Peyer's patch (tissue), 4 donors: ENCODE results near the gene PLAU.
A peak's percentile ranks its signal among the peaks of the same experiment; 100 is the strongest.

Source experiments
- POLR2A ChIP-seq, 2 donors: fragments of 450-650 bp; IDR thresholded peaks; one replicate each; pipeline ENCODE4 v1.5.1; 2017; ENCODE audit warnings: antibody characterized with exemption in 2 of 2, mild to moderate bottlenecking in 2 of 2, moderate library complexity in 2 of 2
- TF ChIP-seq, protein P1 (sequence below), 6 experiments: fragments of 450-650 bp in 4 of 6; fragments of 200-600 bp in 2 of 6; sonication (generic) in 1 of 6; IDR thresholded peaks; one replicate each; pipeline ENCODE4 v1.5.1; 2017 to 2019; ENCODE audit warnings: antibody characterized with exemption in 6 of 6, mild to moderate bottlenecking in 3 of 6, moderate library complexity in 1 of 6

DNA sequence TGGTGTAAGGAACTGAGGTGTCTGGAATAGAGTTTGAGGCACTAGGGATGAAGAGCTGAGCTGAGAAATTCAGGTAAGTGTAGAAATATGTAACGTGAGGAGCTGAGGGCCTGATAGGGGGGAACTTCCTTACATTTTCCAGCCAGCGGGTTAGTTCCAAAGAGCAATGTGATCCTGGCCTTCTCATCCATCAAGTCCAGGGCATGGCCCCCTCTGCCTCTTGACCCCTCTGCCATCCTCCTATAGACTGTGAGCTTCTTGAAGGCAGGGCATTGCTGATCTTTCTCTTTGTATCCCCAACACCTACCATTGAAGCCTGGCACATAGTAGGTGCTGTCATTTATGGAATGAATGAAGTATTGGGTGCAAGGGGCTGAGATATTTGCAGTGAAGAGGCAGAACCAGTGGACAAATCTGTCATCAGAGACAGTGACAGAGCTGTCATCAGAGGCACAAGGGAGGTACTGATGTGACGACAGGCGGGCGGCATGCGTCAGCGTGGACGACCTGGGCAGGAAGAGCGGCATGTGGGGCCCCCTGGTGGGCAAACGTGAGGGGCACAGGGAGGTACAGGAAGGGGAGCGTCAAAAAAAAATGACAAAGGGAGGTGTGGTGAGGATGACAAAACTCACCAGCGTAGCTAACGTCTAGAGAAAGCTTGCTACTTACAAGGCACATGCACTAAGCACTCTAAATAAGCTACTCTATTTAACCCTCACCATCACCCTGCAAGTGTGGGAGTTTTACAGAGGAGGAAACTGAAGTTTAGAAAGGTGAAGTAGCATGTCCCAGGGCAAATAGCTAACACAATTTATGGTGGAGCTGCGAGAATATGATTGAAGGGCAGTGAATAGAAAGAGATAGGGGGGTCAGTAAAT is 31.4 kb upstream of the PLAU start:
- TF ChIP-seq, protein P1, sequence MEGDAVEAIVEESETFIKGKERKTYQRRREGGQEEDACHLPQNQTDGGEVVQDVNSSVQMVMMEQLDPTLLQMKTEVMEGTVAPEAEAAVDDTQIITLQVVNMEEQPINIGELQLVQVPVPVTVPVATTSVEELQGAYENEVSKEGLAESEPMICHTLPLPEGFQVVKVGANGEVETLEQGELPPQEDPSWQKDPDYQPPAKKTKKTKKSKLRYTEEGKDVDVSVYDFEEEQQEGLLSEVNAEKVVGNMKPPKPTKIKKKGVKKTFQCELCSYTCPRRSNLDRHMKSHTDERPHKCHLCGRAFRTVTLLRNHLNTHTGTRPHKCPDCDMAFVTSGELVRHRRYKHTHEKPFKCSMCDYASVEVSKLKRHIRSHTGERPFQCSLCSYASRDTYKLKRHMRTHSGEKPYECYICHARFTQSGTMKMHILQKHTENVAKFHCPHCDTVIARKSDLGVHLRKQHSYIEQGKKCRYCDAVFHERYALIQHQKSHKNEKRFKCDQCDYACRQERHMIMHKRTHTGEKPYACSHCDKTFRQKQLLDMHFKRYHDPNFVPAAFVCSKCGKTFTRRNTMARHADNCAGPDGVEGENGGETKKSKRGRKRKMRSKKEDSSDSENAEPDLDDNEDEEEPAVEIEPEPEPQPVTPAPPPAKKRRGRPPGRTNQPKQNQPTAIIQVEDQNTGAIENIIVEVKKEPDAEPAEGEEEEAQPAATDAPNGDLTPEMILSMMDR (IDR thresholded peaks at IDR 0.05) = peak; percentile 93 to 98 (median 98)
- TF ChIP-seq POLR2A (IDR thresholded peaks at IDR 0.05) = no peak
